ENCODE data around the gene MRPL2.

DNA sequence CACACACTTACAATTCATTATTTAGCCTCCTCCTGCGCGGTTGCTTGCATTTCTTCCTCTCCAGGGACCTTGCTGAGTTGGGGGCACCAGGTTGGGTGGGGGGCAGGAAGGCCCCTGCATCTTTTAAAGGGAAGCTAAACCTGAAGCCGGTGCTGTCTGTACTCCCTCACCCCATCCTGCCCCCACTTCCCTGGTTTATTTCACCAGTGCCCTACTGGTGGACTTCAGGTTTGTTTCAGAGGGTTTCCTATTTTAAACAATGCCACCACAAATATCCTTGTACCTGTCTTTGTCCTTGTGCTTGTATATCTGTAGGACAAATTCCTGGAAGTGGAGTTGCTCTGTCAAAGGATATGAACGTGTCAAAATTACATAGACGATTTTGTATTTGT lies 37.9 kb upstream of the MRPL2 start:
- TF ChIP-seq POLR2A (IDR thresholded peaks at IDR 0.05) = no peak
- TF ChIP-seq, protein P1, sequence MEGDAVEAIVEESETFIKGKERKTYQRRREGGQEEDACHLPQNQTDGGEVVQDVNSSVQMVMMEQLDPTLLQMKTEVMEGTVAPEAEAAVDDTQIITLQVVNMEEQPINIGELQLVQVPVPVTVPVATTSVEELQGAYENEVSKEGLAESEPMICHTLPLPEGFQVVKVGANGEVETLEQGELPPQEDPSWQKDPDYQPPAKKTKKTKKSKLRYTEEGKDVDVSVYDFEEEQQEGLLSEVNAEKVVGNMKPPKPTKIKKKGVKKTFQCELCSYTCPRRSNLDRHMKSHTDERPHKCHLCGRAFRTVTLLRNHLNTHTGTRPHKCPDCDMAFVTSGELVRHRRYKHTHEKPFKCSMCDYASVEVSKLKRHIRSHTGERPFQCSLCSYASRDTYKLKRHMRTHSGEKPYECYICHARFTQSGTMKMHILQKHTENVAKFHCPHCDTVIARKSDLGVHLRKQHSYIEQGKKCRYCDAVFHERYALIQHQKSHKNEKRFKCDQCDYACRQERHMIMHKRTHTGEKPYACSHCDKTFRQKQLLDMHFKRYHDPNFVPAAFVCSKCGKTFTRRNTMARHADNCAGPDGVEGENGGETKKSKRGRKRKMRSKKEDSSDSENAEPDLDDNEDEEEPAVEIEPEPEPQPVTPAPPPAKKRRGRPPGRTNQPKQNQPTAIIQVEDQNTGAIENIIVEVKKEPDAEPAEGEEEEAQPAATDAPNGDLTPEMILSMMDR (IDR thresholded peaks at IDR 0.05) = no peak

Data from uterus (tissue), 2 donors.